ENCODE data around the gene AVPR2. TPM values are rescaled to one million over a fixed set of nuclear protein-coding genes. Genes with fewer than 3 reads are reported as not detected.

Gene AVPR2
- total and polyA plus RNA-seq, 4 donors: 0.51 to 2.5 (median 0.84) TPM

- no peak overlapping the region for H3K4me3 ChIP-seq
- peaks cover 0 to 2% (median 0%) of the 10 kb centered on the region in 4 donors for H3K9me3 ChIP-seq (ENCODE audit: control insufficient read depth in 4 of 4, insufficient read depth in 3 of 4, low read length in 3 of 4)
- DNase-seq (no peak), ATAC-seq (ENCODE audit: insufficient read depth, low FRiP score) (no peak)
- H3K27me3 ChIP-seq (ENCODE audit: control insufficient read depth in 3 of 3, insufficient read depth in 3 of 3, low read length in 2 of 3): peaks cover 6 to 27% (median 16%) of the 10 kb centered on the region in 3 donors
- H3K27ac ChIP-seq (ENCODE audit: low read depth in 1 of 2, low read length in 1 of 2): no peak overlapping the region
- no peaks in the 10 kb centered on the region for H3K36me3 ChIP-seq (ENCODE audit: control insufficient read depth in 4 of 4, insufficient read depth in 4 of 4, low read length in 4 of 4)
- H3K9ac ChIP-seq (ENCODE audit: insufficient read depth in 1 of 2, low read length in 2 of 2): no peak overlapping the region
- TF ChIP-seq, protein P1, sequence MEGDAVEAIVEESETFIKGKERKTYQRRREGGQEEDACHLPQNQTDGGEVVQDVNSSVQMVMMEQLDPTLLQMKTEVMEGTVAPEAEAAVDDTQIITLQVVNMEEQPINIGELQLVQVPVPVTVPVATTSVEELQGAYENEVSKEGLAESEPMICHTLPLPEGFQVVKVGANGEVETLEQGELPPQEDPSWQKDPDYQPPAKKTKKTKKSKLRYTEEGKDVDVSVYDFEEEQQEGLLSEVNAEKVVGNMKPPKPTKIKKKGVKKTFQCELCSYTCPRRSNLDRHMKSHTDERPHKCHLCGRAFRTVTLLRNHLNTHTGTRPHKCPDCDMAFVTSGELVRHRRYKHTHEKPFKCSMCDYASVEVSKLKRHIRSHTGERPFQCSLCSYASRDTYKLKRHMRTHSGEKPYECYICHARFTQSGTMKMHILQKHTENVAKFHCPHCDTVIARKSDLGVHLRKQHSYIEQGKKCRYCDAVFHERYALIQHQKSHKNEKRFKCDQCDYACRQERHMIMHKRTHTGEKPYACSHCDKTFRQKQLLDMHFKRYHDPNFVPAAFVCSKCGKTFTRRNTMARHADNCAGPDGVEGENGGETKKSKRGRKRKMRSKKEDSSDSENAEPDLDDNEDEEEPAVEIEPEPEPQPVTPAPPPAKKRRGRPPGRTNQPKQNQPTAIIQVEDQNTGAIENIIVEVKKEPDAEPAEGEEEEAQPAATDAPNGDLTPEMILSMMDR (IDR thresholded peaks at IDR 0.05; ENCODE audit: control extremely low read depth, extremely low read depth): no peak
- 68 to 76% methylated on average over 7 to 8 of the region's 8 CpGs for WGBS, 2 donors
- H3K4me1 ChIP-seq (ENCODE audit: control insufficient read depth in 5 of 5, insufficient read depth in 5 of 5, low read length in 5 of 5): peaks cover 0 to 4% (median 0%) of the 10 kb centered on the region in 5 donors
Observed at GRCh38 chrX:153877571-153878261, 26.8 kb upstream of the AVPR2 start.

GRCh38 chrX:153878345-153878744 lies 26.1 kb upstream of the AVPR2 start:
- Histone ChIP-seq H3K36me3 (ENCODE audit: control insufficient read depth in 4 of 4, insufficient read depth in 4 of 4, low read length in 4 of 4) (no peaks in the 10 kb centered on the region), H3K27me3 (ENCODE audit: control insufficient read depth in 3 of 3, insufficient read depth in 3 of 3, low read length in 2 of 3) (peaks cover 6 to 27% (median 18%) of the 10 kb centered on the region in 3 donors), H3K9me3 (ENCODE audit: control insufficient read depth in 4 of 4, insufficient read depth in 3 of 4, low read length in 3 of 4) (peaks cover 0 to 2% (median 0%) of the 10 kb centered on the region in 4 donors), H3K27ac (ENCODE audit: low read depth in 1 of 2, low read length in 1 of 2) (no peak overlapping the region), H3K4me3 (no peak overlapping the region), H3K9ac (ENCODE audit: insufficient read depth in 1 of 2, low read length in 2 of 2) (no peak overlapping the region), H3K4me1 (ENCODE audit: control insufficient read depth in 5 of 5, insufficient read depth in 5 of 5, low read length in 5 of 5) (peaks cover 0 to 4% (median 0%) of the 10 kb centered on the region in 5 donors)
- WGBS, 2 donors: 42 to 69% methylated on average over 3 to 5 of the region's 5 CpGs
- ATAC-seq (ENCODE audit: insufficient read depth, low FRiP score) (no peak), DNase-seq (no peak)
- TF ChIP-seq, protein P1 (IDR thresholded peaks at IDR 0.05; ENCODE audit: control extremely low read depth, extremely low read depth): no peak

DNA sequence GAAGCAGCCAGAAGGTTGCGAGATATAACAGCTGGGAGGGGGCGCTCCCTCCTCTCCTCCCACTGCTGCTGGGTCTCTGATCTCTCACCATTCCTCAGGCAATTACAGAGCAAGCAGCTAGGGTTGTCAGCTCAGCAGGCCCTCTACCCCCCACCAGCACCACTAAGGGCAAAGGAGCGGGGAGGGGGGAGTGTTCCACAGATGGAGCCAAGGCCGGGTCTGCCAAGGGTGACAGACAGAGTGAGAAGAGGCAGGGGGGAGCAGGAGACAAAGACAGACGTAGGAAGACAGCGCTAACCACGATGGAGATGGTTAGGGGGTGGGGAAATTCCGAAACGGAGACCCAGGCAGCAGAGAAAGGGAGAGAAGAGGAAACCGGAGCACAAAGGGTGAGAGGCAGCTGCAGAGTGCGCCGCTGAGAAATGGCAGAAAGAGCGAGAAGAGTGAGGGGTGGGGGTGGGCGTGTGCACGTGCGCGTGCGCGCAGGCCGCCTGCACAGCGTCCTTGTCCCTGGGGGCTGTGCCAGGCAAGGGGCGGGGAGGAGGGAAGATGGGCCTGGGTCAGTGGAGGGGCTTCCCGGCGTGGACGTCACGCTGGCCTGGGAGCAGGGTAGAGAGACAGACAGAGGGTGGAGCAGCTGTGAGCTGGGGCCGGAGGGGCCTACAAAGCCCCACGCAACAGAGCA lies 25.4 kb upstream of the AVPR2 start:
- Histone ChIP-seq H3K27ac (ENCODE audit: low read depth in 1 of 2, low read length in 1 of 2) (no peak overlapping the region), H3K4me1 (ENCODE audit: control insufficient read depth in 5 of 5, insufficient read depth in 5 of 5, low read length in 5 of 5) (peaks cover 0 to 4% (median 0%) of the 10 kb centered on the region in 5 donors), H3K9ac (ENCODE audit: insufficient read depth in 1 of 2, low read length in 2 of 2) (no peak overlapping the region), H3K9me3 (ENCODE audit: control insufficient read depth in 4 of 4, insufficient read depth in 3 of 4, low read length in 3 of 4) (peaks cover 0 to 2% (median 0%) of the 10 kb centered on the region in 4 donors), H3K4me3 (no peak overlapping the region), H3K36me3 (ENCODE audit: control insufficient read depth in 4 of 4, insufficient read depth in 4 of 4, low read length in 4 of 4) (no peaks in the 10 kb centered on the region), H3K27me3 (ENCODE audit: control insufficient read depth in 3 of 3, insufficient read depth in 3 of 3, low read length in 2 of 3) (peaks cover 10 to 27% (median 25%) of the 10 kb centered on the region in 3 donors)
- WGBS, 2 donors: 3 to 16% methylated on average over 24 to 28 of the region's 28 CpGs
- DNase-seq: peak in 1 of 3 donors; percentile 4
- no peak for ATAC-seq (ENCODE audit: insufficient read depth, low FRiP score)
- TF ChIP-seq, protein P1 (IDR thresholded peaks at IDR 0.05; ENCODE audit: control extremely low read depth, extremely low read depth): no peak

Data from lung (tissue), 12 donors.